ENCODE measurements around the gene SYNJ2BP.

Gene SYNJ2BP

GRCh38 chr14:70391493-70392391 is 25.1 kb downstream of the SYNJ2BP start:
- DNase-seq (ENCODE audit: low read depth in 3 of 3) = no peak

GRCh38 chr14:70382536-70382935 is 34.4 kb downstream of the SYNJ2BP start:
- no peak for DNase-seq (ENCODE audit: low read depth in 3 of 3)

GRCh38 chr14:70380824-70381223 is 36.1 kb downstream of the SYNJ2BP start:
- no peak for DNase-seq (ENCODE audit: low read depth in 3 of 3)

DNA sequence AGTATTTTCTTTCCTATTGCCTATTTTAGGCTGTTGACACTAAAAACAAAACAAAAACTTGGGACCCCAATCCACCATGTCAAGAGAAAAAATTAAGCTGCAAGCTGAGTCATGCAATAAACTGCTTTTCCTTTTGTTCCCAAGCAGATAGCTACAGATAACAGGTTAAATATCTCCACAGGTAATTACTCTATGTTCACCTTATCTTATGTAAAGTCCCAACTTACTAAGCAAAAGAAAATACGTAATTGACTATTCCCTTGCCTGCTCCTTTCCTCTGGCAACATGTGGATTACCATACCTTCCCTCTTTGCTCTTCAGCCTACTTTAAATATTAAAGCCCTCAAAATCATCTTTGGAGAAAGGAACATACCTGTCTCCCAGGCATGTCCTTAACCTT is 38.2 kb downstream of the SYNJ2BP start:
- no peak for DNase-seq (ENCODE audit: low read depth in 3 of 3)
